ENCODE results near the gene RFX2. TPM values are rescaled to one million over a fixed set of nuclear protein-coding genes. Genes with fewer than 3 reads are reported as not detected.
A peak's percentile ranks its signal among the peaks of the same experiment; 100 is the strongest.
"Not testable (repeated sequence)": the region's sequence is repeated elsewhere in the genome, so short reads cannot be mapped to it uniquely, and the experiment has no call there.

The RFX2 gene
- total RNA-seq, 2 donors from 2014 or later: 10.5 to 11.5 TPM

DNA sequence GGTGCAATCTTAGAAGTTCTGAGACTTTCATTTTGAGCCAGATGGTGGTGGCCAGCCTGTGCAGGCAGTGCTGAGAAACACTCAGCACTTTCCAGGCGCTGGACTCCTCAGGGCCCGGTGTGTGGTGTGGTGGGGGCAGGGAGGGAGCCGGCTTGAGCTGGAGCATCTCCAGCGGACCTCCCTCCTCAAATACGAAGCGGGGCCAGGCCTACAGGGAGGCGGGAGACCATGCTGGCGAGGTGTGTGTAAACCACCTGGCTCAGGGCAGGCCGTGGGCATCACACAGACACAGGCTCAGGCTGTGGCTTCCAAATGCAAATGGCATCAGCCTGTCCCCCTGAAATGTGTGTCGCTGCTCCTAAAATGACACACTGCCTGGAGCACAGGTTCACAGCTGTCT is 99.1 kb downstream of the RFX2 start:
- DNase-seq (no peak), ATAC-seq (no peak)
- intact Hi-C loops (cut with DNase I): no loop called here

DNA sequence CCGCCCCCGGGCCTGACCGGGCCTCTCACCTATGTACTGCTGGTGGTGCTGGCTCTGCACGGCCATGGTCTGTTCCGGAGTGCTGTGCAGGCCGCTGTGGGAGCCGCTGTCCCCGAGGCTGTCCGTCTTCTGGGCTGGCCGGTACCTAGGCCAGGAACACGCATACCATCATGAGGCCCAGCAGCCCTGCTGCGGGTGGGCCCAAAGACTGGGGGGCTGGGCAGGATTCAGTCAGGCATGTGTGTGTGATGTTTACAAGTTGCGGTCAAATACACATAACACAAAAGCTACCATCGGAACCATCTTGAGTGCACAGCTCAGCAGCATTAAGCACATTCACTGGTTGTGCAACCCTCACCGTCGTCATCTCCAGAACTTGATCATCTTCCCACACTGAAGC is 100.2 kb downstream of the RFX2 start:
- no peak for DNase-seq
- intact Hi-C loops (cut with DNase I): no loop called here
- no peak for ATAC-seq

GRCh38 chr19:6007866-6008265 is 102.4 kb downstream of the RFX2 start:
- DNase-seq (no peak), ATAC-seq (no peak)
- intact Hi-C loops (cut with DNase I): no loop called here

DNA sequence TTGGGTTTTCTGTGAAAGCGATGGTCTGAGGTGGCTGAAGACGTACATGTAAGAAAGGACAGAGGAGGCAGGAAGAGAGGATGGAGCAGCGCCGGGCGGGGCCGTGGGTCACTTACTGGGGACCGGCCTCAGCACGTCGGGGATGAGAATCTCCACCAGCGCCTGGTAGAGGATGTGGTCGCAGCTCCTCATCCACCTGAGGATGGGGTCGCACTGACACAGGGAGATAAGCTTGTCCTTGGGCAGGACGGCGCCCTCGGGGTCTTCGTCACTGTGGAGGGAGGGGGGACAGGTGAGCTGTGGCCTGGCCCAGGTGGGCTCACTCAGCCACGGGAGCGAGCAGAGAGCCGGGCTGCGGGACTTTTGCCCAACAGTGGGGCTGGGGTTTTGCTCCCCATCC is 103.4 kb downstream of the RFX2 start:
- ATAC-seq: no peak
- intact Hi-C loops (cut with DNase I): no loop called here
- DNase-seq: no peak

DNA sequence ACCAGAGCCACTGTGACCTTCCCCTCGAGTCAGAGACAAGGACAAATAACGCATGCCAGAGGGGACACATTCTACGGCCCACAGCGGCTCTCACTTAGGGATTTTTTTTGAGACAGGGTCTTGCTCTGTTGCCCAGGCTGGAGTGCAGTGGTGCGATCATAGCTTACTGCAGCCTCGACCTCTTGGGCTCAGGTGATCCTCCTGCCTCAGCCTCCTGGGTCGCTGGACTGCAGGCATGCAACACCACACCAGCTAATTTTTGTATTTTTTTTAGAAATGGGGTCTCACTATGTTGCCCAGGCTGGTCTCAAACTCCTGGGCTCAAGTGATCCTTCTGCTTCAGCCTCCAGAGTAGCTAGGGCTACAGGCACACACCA is 104.2 kb downstream of the RFX2 start:
- intact Hi-C loops (cut with DNase I); ATAC-seq; DNase-seq: not testable (repeated sequence)

DNA sequence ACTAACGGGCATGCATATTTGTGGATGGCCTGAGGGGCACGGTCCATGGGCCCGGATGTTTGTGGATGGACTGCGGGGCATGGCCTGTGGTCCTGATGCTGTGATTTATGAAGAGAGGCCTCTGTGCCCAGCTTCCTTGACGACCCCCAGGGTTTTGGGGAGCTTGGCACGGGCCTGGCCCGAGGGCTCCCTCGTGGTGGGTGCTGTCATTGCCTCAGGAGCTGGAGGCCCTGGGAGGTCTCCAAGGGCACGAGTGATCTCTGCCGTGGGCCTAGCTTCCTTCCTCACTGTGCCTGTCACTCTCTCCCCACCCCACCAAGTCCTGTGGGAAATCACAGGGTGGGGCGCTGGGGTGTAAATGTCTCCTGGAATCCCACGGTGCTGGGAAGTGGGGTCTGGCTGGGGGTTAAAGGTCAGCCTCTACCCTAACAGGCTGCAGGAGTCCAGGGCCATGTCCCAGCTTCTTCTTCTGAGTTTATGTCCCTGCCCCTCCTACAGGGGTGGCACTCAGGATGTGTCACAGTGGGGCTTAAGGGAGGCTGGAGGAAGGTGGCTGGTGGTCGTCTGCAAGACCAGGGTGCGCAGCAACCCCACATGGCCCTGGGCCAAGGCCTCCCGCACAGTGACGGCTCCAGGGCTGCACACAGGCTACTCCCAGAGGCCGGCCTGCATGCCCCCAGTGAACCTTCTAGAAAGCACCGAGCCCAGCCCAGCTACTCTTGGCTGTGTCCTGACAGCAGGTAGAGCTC is 104.8 kb downstream of the RFX2 start:
- ATAC-seq (no peak), DNase-seq (no peak)
- intact Hi-C loops (cut with DNase I): no loop called here

GRCh38 chr19:6003976-6004375 is 106.3 kb downstream of the RFX2 start:
- ATAC-seq (no peak), DNase-seq (no peak)
- intact Hi-C loops (cut with DNase I): no loop called here

- DNase-seq: no peak
- ATAC-seq: no peak
- intact Hi-C loops (cut with DNase I): no loop called here
Observed at GRCh38 chr19:6002591-6002990, 107.7 kb downstream of the RFX2 start.

DNA sequence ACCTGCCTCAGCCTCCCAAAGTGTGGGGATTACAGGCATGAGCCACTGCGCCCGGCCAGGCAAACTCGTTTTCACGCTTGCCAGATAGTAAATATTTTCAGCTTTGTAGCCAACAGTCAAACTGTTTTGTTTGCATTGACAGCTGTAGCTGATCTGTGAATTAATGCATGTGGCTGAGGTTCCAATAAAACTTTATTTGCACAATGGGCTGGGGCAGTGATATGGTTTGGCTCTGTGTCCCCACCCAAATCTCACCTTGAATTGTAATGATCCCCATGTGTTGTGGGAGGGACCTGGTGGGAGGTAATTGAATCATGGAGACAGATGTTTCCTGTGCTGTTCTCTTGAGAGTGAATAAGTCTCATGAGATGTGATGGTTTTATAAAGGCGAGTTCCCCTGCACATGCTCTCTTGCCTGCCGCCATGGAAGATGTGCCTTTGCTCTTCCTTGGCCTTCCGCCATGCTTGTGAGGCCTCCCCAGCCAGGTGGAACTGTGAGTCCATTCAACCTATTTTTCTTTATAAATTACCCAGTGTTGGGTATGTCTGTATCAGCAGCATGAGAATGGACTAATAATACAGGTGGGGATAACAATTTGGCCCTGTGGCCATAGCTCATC is 110.0 kb downstream of the RFX2 start:
- ATAC-seq (no peak), DNase-seq (no peak)
- intact Hi-C loops (cut with DNase I): no loop called here

DNA sequence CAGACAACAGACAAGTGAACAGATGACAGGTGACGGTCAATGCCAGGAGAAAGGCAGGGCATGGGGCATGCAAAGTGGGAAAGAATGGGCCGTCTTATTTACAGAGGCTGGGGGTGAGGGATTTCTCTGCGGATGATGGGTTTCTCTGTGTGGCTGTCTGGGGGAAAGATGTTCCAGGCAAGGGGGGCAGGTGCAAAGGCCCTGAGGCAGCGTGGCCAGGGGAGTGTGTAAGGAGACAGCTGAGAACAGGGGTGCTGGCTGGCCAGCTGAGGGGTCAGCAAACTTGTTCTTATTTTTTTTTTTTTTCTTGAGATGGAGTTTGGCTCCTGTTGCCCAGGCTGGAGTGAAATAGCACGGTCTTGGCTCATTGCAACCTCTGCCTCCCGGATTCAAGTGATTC is 110.6 kb downstream of the RFX2 start:
- intact Hi-C loops (cut with DNase I): no loop called here
- no peak for ATAC-seq
- no peak for DNase-seq

DNA sequence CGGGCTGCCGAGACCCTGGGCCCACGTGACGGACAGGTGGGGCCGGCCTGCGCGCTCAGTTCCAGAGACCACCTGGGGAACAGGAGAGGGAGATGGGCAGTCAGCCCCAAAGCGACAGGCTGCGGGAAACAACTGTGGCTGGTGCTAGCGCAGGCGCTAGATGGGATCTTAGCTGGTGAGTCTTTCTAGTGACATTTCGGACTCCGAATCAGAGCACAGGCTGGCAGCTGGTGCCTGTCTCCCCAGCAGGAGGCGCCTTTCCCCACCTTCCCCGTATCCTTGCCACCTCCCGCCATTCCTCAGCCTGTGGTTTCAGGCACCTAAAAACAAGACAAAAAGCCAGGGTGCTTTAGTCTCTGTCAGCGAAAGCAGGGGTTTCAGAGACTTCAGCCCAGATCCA is 112.9 kb downstream of the RFX2 start:
- no peak for DNase-seq

GRCh38 chr19:5996623-5997320 is 113.5 kb downstream of the RFX2 start:
- intact Hi-C loops (cut with DNase I): no loop called here
- no peak for DNase-seq
- ATAC-seq: no peak

More for the DNA sequence above, 112.9 kb downstream of the RFX2 start:
- no peak for ATAC-seq
- intact Hi-C loops (cut with DNase I): no loop called here

DNA sequence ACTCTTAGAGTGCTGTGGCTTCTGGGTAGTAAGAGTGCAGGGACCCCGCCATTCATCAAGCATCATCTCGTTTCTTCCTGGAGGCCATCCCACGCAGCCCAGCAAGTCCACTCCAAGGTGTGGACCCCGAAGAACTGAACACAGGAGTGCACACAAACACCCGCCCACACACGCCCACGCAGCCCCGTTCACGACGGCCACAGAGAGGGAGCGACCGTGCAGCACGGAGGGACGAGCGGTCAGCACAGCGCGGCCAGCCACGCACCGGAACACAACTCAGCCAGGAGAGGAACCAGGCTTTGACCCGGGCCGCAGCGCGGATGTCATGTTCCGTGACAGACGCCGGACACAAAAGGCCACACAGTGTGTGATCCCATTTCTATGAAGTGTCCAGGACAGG is 114.2 kb downstream of the RFX2 start:
- ATAC-seq (no peak), DNase-seq (no peak)
- intact Hi-C loops (cut with DNase I): no loop called here

DNA sequence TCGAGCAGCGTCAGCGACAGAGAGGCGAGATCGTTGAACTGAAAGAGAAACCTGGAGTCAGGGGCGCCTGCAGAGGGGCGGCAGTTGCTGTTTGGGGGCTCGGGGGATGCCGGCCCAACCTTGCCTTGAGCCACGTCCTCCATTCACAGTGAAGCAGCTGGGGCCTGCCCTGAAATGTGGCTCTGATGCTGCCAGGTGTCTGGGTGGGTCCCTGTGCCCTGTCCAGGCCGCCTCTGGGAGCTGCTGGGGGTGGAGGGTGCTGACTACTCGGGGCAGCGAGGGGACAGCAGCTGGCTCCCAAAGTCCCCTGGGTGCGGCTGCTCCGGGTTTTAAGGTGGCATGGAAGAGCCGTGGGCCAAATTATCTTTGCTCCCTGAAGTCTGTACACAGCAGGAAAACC is 114.7 kb downstream of the RFX2 start:
- ATAC-seq (no peak), DNase-seq (no peak)
- intact Hi-C loops (cut with DNase I): no loop called here

DNA sequence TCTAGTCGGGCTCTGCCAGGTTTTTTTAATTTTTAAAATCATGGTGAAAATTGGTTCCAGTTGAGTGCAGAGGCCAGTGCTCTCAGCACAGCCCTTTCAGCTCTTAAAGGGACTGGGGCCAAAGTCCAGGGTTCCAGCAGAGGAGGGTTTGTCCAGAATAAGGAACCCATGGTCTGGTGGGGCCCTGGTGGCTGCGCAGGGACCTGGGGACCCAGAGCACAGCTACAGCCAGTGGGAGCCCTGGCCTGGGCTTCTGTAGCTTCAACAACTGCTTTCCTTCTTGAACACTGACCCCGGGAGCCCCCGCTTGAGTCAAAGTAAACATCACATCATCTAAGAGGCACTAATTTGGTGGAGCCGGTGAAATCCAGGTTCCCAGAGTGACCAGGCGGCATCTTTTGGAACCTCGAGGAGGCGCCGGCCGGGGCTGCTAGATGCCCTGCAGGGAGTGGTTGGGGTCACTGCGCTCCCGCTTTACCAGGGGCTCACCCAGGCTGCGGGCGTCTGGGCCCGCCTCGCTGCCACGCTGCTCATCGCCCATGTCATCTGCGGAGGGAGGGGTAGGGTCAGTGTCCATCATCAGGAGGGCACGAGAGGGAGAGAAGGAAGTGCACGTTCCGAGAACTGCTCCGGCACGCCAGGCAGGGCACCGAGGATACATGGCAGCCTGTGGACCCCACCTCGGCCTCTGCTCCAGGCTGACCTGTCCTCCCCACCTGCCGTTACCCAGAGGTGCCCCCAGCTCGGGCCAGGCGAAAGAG is 115.7 kb downstream of the RFX2 start:
- intact Hi-C loops (cut with DNase I): no loop called here
- DNase-seq: no peak
- ATAC-seq: no peak

DNA sequence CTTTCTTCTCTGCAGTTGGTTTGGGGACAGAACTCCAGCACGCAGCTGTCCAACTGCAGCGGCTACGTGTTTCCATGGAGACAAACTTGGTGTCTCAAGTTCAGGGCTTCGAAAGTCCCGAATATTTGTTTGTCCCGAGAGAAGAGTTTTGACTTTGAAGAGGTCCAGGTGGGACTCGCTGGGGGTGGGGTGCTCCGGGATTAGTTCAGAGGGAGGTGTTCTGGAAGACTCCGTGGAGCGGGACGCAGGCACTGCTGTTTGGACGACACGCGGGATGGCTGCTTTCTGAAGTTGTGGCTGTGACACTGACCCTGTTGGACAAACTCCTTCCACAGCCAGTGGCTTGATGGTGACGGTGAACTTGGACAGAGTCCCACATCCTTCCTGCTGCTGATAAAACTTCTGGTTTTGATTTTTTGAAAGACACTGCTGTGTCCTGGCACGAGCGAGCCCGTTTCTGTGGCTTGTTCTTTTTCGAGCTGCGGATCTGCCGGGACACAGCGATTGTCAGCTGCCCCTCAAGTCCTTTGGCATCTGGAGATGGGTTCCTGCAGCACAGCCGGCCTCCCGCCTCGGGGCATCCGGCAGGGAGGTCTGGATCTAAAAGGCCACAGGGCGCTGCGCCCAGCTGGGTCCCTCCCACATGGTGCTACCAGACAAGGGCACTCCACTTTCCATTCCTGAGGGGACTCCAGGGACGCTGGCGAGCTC is 116.5 kb downstream of the RFX2 start:
- DNase-seq: peak; percentile 58
- intact Hi-C loops (cut with DNase I): no loop called here
- ATAC-seq: peak; percentile 58 to 66

GRCh38 chr19:5993201-5993600 is 117.1 kb downstream of the RFX2 start:
- no peak for ATAC-seq
- DNase-seq: no peak
- intact Hi-C loops (cut with DNase I): no loop called here

GRCh38 chr19:5992756-5993155 is 117.5 kb downstream of the RFX2 start:
- DNase-seq: no peak
- intact Hi-C loops (cut with DNase I): no loop called here
- no peak for ATAC-seq

DNA sequence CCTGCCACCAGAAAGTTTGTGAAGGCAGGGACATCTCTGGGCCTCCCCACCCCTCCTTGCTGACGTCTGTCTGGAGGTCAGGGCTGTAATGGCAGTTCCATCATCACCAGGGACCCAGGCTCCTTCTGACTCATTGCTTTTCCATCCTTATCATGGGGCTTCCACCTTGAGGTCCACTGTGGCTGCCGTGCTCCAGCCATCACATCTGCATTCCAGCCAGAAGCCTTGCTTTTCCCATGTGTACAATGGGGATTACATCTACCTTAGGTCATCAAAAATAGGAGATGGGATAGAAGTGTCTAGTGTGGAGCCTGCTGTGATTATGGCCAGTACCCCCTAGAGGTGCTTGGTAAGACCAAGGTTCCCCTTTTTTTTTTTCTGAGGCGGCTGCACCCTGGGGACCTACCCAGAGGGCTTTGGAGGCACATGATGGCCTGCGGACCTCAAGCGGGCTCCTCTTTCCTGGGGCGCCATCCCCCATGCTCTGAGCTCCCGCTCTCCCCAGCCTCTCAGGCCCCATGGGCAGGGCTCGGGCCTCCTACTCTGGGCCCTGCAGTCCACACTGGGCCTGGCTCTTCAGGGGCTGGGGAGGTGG is 119.0 kb downstream of the RFX2 start:
- intact Hi-C loops (cut with DNase I): no loop called here
- no peak for DNase-seq
- ATAC-seq: no peak
